Lower lobe of right lung (tissue), 2 donors: ENCODE data around the gene ZNF473. TPM values are rescaled to one million over a fixed set of nuclear protein-coding genes. Genes with fewer than 3 reads are reported as not detected.

Experiments used
- ATAC-seq, 2 donors: fragments of 200-7000 bp; cut with Tn5 transposase; one replicate each; pipeline ENCODE4 v1.9.1; 2020 to 2022; ENCODE audit warnings: mild to moderate bottlenecking in 2 of 2, moderate library complexity in 2 of 2
- DNase-seq: peaks from one replicate; pipeline ENCODE4 v3.0.0-alpha.2; 2020
- H3K27ac ChIP-seq: fragments of 200-600 bp; one replicate; pipeline ENCODE4 v1.8.0; 2022
- H3K27me3 ChIP-seq: fragments of 200-600 bp; one replicate; pipeline ENCODE4 v1.8.0; 2022; ENCODE audit warnings: low read depth
- H3K36me3 ChIP-seq: fragments of 200-600 bp; one replicate; pipeline ENCODE4 v1.8.0; 2022; ENCODE audit warnings: mild to moderate bottlenecking
- H3K4me1 ChIP-seq: fragments of 200-600 bp; one replicate; pipeline ENCODE4 v1.8.0; 2022
- H3K4me3 ChIP-seq: fragments of 200-600 bp; one replicate; pipeline ENCODE4 v1.8.0; 2022; ENCODE audit warnings: mild to moderate bottlenecking
- H3K9me3 ChIP-seq: fragments of 200-600 bp; one replicate; pipeline ENCODE4 v1.8.0; 2022
- CTCF ChIP-seq: fragments of 200-600 bp; IDR thresholded peaks from one replicate; pipeline ENCODE4 v1.8.0; 2022; ENCODE audit warnings: antibody characterized with exemption, mild to moderate bottlenecking
- intact Hi-C: fragments of 100-400 bp; cut with DNase I; formaldehyde crosslinking; loops from one replicate; pipeline ENCODE4 v1.11.0; 2022
- long read RNA-seq: library from polyadenylated mRNA; unstranded; transcript quantifications from one replicate; pipeline ENCODE4 v2.0.0, GENCODE V29; 2021
- total RNA-seq: library from RNA; stranded (reverse); fragmentation: NEBNext Ultra II Directional; extraction: Animal tissue kit (Norgen Biotek cat#: 25700); gene quantifications from one replicate; pipeline ENCODE4 v1.2.1, GENCODE V29; 2021
- donor health status: DM: no; HTN: yes; CAD: no; lungs with severe emphysema.

ZNF473 gene
- total RNA-seq, result 6.8 TPM
- long read RNA-seq, full-length matches to known transcripts, result 9 of 12 reads
- long read RNA-seq, partial matches to known transcripts, result 2 of 12 reads
- long read RNA-seq, other reads (novel, unspliced or antisense), result 1 of 12 reads

- H3K27ac ChIP-seq, result peak within 1 kb of the TSS; percentile 94
- peak within 1 kb of the TSS; percentile 86 for H3K4me3 ChIP-seq
- peak; percentile 93 to 95 for ATAC-seq
- intact Hi-C loops, result no loop called here
- no peaks in the 10 kb centered on the region for H3K27me3 ChIP-seq
- peak; percentile 97 for DNase-seq
- H3K36me3 ChIP-seq, result peaks cover 6% of the 10 kb centered on the region
- no peak for TF ChIP-seq CTCF
- H3K9me3 ChIP-seq, result no peaks in the 10 kb centered on the region
- peaks cover 30% of the 10 kb centered on the region for H3K4me1 ChIP-seq
Measured at GRCh38 chr19:50025794-50026549, at the start of gene ZNF473. Gene ZNF473, plus strand, starts transcription at chr19:50026005. Its CDS starts 5,078 bp downstream, at chr19:50031083.

- H3K4me3 ChIP-seq, result no peak overlapping the region
- H3K27ac ChIP-seq, result no peak overlapping the region
- ATAC-seq (no peak), DNase-seq (peak; percentile 31)
- no peak for TF ChIP-seq CTCF
- peaks cover 5% of the 10 kb centered on the region for H3K4me1 ChIP-seq
- H3K27me3 ChIP-seq, result no peaks in the 10 kb centered on the region
- H3K9me3 ChIP-seq, result no peaks in the 10 kb centered on the region
- intact Hi-C loops, result no loop called here
- H3K36me3 ChIP-seq, result peaks cover 58% of the 10 kb centered on the region
Measured at GRCh38 chr19:49976496-49976895, 49.3 kb upstream of the ZNF473 start.

GRCh38 chr19:49977076-49977475 is 48.7 kb upstream of the ZNF473 start:
- Histone ChIP-seq H3K27ac (no peak overlapping the region), H3K4me1 (peaks cover 2% of the 10 kb centered on the region), H3K4me3 (no peak overlapping the region), H3K36me3 (peaks cover 64% of the 10 kb centered on the region), H3K9me3 (no peaks in the 10 kb centered on the region), H3K27me3 (no peaks in the 10 kb centered on the region)
- intact Hi-C loops, result no loop called here
- no peak for TF ChIP-seq CTCF
- ATAC-seq (no peak), DNase-seq (peak; percentile 39)

GRCh38 chr19:49977881-49978280 is 47.9 kb upstream of the ZNF473 start:
- Histone ChIP-seq H3K27me3 (no peaks in the 10 kb centered on the region), H3K36me3 (peaks cover 68% of the 10 kb centered on the region), H3K4me1 (no peaks in the 10 kb centered on the region), H3K27ac (no peak overlapping the region), H3K4me3 (no peak overlapping the region), H3K9me3 (no peaks in the 10 kb centered on the region)
- intact Hi-C loops, result no loop called here
- TF ChIP-seq CTCF, result no peak
- no peak for ATAC-seq
- no peak for DNase-seq

- no peaks in the 10 kb centered on the region for H3K4me1 ChIP-seq
- TF ChIP-seq CTCF, result no peak
- H3K27me3 ChIP-seq, result no peaks in the 10 kb centered on the region
- no peak for ATAC-seq
- intact Hi-C loops, result no loop called here
- peaks cover 69% of the 10 kb centered on the region for H3K36me3 ChIP-seq
- H3K4me3 ChIP-seq, result no peak overlapping the region
- no peak overlapping the region for H3K27ac ChIP-seq
- DNase-seq, result no peak
- no peaks in the 10 kb centered on the region for H3K9me3 ChIP-seq
Measured at GRCh38 chr19:49978324-49978723, 47.5 kb upstream of the ZNF473 start.
